ENCODE results near the gene FRMPD4.

DNA sequence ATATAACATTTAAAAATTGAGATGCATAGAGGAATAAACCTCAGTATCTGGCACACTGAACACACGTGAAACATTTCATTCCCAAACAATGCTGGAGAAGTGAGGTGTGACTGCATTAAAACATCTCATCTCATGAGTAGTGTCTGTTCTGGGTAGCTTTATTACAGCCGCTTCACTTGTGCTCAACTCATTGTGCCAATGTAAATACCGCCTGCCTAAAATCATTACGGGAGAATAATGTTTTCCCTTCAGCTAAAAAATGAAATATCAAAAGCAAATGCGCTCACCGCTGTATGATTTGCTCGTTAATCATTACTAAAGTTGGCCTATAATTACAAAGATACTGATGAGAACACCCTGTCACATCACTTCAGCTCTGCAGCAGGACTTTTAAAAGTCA, 542.8 kb downstream of the FRMPD4 start:
- TF ChIP-seq, protein P1, sequence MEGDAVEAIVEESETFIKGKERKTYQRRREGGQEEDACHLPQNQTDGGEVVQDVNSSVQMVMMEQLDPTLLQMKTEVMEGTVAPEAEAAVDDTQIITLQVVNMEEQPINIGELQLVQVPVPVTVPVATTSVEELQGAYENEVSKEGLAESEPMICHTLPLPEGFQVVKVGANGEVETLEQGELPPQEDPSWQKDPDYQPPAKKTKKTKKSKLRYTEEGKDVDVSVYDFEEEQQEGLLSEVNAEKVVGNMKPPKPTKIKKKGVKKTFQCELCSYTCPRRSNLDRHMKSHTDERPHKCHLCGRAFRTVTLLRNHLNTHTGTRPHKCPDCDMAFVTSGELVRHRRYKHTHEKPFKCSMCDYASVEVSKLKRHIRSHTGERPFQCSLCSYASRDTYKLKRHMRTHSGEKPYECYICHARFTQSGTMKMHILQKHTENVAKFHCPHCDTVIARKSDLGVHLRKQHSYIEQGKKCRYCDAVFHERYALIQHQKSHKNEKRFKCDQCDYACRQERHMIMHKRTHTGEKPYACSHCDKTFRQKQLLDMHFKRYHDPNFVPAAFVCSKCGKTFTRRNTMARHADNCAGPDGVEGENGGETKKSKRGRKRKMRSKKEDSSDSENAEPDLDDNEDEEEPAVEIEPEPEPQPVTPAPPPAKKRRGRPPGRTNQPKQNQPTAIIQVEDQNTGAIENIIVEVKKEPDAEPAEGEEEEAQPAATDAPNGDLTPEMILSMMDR (conservative IDR thresholded peaks at IDR 0.05; ENCODE audit: low read depth in 2 of 2) = no peak
- TF ChIP-seq POLR2AphosphoS5 (IDR thresholded peaks at IDR 0.05; ENCODE audit: low read depth) (no peak), STAT1 (IDR thresholded peaks at IDR 0.05; ENCODE audit: unreplicated experiment) (no peak), CREB1 (CRISPR knock-in tag; IDR thresholded peaks at IDR 0.05; ENCODE audit: low read depth) (no peak), EZH2phosphoT487 (IDR thresholded peaks at IDR 0.05; ENCODE audit: unreplicated experiment) (no peak), ZNF114 (CRISPR knock-in tag; IDR thresholded peaks at IDR 0.05) (no peak), EZH2 (IDR thresholded peaks at IDR 0.05; ENCODE audit: low read depth, unreplicated experiment) (no peak), ZNF331 (CRISPR knock-in tag; IDR thresholded peaks at IDR 0.05; ENCODE audit: low read depth) (no peak), JUNB (IDR thresholded peaks at IDR 0.05; ENCODE audit: unreplicated experiment) (no peak)
- TF ChIP-seq, protein P2, sequence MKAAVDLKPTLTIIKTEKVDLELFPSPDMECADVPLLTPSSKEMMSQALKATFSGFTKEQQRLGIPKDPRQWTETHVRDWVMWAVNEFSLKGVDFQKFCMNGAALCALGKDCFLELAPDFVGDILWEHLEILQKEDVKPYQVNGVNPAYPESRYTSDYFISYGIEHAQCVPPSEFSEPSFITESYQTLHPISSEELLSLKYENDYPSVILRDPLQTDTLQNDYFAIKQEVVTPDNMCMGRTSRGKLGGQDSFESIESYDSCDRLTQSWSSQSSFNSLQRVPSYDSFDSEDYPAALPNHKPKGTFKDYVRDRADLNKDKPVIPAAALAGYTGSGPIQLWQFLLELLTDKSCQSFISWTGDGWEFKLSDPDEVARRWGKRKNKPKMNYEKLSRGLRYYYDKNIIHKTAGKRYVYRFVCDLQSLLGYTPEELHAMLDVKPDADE (IDR thresholded peaks at IDR 0.05) = no peak
- TF ChIP-seq, protein P3, sequence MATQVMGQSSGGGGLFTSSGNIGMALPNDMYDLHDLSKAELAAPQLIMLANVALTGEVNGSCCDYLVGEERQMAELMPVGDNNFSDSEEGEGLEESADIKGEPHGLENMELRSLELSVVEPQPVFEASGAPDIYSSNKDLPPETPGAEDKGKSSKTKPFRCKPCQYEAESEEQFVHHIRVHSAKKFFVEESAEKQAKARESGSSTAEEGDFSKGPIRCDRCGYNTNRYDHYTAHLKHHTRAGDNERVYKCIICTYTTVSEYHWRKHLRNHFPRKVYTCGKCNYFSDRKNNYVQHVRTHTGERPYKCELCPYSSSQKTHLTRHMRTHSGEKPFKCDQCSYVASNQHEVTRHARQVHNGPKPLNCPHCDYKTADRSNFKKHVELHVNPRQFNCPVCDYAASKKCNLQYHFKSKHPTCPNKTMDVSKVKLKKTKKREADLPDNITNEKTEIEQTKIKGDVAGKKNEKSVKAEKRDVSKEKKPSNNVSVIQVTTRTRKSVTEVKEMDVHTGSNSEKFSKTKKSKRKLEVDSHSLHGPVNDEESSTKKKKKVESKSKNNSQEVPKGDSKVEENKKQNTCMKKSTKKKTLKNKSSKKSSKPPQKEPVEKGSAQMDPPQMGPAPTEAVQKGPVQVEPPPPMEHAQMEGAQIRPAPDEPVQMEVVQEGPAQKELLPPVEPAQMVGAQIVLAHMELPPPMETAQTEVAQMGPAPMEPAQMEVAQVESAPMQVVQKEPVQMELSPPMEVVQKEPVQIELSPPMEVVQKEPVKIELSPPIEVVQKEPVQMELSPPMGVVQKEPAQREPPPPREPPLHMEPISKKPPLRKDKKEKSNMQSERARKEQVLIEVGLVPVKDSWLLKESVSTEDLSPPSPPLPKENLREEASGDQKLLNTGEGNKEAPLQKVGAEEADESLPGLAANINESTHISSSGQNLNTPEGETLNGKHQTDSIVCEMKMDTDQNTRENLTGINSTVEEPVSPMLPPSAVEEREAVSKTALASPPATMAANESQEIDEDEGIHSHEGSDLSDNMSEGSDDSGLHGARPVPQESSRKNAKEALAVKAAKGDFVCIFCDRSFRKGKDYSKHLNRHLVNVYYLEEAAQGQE (IDR thresholded peaks at IDR 0.05; ENCODE audit: unreplicated experiment) = no peak

Measured in GM23338 (cell line).